Measurements from ENCODE around the gene COQ10A.

GRCh38 chr12:56229916-56230431, 36.8 kb upstream of the COQ10A start, which contains the start of gene SLC39A5:
- no peak for TF ChIP-seq EZH2 (IDR thresholded peaks at IDR 0.05; ENCODE audit: low read depth)
- TF ChIP-seq, protein P1, sequence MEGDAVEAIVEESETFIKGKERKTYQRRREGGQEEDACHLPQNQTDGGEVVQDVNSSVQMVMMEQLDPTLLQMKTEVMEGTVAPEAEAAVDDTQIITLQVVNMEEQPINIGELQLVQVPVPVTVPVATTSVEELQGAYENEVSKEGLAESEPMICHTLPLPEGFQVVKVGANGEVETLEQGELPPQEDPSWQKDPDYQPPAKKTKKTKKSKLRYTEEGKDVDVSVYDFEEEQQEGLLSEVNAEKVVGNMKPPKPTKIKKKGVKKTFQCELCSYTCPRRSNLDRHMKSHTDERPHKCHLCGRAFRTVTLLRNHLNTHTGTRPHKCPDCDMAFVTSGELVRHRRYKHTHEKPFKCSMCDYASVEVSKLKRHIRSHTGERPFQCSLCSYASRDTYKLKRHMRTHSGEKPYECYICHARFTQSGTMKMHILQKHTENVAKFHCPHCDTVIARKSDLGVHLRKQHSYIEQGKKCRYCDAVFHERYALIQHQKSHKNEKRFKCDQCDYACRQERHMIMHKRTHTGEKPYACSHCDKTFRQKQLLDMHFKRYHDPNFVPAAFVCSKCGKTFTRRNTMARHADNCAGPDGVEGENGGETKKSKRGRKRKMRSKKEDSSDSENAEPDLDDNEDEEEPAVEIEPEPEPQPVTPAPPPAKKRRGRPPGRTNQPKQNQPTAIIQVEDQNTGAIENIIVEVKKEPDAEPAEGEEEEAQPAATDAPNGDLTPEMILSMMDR (conservative IDR thresholded peaks at IDR 0.05): no peak

Measured in PC-9 (cell line).